Activated naive CD8-positive, alpha-beta T cell treated with anti-CD3 and anti-CD28 coated beads, Interleukin-2, amount 50 U/mL, for 16 hours (primary cell): ENCODE data around the gene MRLN.

ENCODE experiments used
- DNase-seq: peaks from one replicate; pipeline ENCODE4 v3.0.0-alpha.2; 2020; ENCODE audit warnings: low read depth, low spot score

Gene MRLN

DNA sequence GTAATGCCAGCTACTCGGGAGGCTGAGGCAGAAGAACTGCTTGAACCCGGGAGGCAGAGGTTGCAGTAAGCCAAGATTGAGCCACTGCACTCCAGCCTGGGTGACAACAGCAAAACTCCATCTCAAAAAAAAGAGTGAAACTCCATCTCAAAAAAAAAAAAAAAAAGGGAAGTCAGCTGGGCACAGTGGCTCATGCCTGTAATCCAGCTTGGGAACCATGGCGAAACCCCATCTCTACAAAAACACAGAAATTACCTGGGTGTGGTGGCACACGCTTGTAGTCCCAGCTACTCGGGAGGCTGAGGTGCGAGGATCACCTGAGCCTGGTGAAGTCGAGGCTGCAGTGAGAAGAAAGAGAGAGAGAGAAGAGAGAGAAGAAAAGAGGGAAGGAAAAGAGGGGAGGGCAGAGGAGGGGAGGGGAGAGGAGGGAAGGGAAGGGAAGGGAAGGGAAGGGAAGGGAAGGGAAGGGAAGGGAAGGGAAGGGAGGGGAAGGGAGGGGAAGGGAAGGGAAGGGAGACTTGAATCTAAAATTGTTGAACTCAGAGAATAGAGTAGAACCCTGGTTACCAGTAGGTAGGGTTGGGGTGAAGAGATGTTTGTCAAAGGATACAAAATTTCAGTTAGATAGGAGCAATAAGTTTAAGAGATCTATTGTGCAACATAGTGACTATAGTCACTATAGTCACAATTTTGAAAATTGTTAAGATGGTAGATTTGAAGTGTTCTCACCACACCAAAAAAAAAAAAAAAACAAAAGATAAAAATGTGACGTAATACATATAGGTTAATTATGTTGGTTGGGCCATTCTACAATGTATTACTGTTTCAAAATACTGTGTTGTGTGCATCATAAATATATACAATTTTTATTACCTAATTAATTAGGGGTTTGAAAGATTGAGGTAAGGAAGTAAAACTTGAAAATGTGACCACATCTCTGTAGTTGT is 46.1 kb downstream of the MRLN start:
- no peak for DNase-seq

DNA sequence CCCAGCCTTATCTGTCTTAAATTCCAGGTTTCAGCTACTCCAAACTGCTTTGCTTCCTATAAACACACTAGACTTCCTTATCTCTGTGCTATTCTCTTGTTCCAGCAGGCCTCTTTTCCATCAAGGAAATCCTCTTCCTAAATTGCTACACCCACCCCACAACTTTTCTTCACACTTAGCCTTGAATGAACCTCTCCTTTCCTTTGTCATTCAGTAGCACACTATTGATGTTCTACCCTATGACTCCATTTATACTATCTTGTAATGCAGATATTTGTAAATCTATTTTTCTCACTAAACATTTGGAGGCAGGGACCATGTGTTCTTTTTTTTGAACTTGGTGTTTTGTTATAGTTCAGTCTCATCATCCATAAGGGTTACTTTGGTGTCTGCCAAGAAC is 47.3 kb downstream of the MRLN start:
- DNase-seq: no peak

DNA sequence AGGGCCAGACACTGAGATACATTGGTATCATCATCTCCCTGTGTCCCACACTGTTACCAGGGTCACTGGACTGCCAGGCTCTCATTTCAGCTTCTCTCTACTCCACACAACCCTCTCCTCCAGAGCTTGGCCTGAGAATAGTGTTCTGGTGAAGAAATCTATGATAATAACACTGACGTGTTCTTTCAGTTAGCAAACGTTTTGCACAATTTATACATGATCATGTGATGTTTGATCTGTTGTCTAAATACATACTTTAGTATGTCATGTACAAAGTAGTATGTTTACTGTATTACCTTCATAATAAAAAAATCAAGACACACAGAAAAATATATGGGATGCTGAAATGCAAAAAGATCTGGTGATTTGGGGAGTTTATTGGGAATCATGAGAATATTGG is 48.6 kb downstream of the MRLN start:
- no peak for DNase-seq

DNA sequence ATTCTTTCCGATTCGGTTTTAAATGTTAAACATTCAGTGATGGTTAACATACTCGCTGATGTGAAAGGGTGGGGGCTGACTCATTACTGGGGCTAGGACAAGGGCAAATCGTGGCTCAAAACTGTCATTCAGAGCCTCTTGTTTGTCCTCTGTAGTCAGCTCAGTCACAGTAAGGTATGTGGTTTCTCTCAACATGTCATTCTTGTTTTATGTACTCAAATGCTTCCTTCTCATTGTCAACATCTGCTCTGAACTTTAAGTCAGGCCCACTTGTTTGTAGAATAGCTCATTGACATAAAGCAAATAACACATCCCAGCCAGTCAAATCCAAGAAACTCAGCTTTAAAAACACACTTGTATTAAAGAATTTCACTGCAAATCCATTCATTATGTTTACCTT is 50.9 kb downstream of the MRLN start:
- no peak for DNase-seq

DNA sequence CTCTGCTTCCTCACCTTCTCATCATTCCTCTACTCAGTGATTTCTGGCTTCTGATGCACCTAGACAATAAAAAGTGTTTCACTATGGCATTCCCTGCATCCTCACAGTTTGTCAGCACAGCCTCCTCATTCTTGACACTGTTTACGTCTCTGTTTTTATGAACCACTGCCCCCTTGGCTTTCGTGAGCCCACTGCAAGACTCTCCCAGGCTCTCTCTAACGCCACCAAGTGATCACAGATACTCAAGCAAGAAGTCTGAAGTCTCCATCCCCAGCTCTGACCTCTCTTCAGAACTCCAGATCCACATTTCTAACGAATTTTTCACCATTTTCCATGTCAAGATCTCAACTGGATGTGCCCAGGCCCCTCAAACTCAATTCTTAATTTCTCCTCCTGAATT is 52.5 kb downstream of the MRLN start:
- DNase-seq: no peak

DNA sequence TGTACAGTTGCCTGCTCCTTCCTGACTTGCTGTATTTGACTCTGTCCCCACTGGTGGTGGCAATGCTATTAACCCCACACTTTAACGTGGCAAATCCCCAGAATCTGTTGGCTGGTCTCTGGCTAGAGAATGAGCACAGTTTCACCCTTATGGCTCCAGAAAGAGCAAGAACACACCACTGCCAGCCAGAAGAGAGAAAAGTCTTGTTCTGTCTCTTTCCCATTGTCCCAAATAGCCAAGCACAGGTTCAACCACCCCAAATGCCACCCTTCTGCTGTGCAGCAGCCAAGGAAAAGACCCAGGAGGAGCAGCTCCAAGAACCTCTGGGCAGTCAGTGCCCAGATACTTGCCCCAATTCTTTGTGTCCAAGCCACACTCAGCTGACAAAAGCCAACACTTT is 54.9 kb downstream of the MRLN start:
- no peak for DNase-seq

DNA sequence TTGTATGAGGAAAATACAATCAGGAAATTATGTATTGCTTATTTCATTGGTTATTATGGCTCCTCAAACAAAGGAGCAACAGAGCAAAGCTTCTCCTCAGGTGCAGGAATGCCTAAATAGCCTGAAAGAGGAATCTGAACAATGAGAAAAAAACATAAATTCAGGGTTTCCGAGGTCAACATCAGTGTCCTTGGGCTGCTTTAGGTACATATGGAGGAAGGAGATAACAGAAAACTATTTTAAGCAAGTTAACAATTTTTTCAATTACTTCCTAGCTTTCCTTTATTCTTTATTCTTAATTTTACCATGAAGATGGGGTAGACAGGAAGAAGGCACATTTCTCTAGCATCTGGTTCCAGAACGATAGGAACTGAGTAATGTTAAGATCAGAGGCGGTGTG is 57.6 kb downstream of the MRLN start:
- no peak for DNase-seq

DNA sequence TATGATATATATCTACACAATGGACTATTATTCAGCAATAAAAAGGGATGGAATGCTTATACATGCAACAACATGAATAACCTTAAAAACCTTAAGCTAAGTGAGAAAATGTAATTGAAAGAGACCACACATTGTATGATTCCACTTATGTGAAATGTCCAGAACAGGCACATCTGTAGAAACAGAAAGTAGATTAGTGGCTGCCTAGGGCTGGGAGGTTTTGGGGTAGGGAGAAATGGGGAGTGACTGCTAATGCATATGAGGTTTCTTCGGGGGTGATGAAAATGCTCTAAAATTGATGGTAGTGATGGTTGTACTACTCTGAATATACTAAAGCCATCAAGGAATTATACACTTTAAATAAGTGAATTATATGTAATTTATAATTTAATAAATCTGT is 58.3 kb downstream of the MRLN start:
- DNase-seq: no peak

DNA sequence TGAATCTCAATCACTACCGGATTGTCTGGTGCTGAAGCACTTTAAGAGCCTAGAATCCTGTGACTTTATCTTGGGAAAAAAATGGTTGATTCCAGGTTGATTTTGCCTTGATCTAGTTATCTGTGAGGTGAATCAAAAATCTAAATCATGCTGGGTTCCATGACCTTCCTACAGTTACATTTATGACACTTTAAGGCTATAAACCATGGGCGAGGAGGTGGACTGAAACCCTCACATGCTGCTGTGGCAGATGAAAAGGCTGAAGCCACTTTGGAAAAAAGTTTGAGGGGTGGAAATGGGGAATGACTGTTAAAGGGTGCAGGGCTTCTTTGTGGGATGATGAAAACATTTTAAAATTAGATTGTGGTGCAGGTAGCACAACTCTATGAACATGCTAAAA is 61.1 kb downstream of the MRLN start:
- DNase-seq: no peak

DNA sequence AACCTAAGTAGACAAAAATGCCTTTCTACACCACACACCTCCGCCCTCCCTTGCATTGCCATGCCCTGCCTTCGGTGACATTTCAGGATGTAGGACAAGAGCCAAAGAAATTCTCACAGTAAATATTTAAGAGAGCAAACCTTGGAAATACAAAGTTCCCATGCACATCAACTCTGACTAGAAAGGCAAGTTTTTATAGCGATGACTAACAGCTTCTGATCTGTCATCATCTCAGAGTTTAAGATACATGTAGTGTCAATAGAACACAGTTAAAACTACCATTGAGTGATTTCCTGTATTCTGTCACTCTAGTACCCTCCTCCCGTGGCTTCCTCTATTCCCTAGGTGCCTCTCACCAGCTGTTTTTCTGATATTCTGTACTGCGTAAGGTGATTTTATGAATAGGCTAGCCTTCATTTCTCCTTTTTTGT is 64.3 kb downstream of the MRLN start:
- DNase-seq: no peak

DNA sequence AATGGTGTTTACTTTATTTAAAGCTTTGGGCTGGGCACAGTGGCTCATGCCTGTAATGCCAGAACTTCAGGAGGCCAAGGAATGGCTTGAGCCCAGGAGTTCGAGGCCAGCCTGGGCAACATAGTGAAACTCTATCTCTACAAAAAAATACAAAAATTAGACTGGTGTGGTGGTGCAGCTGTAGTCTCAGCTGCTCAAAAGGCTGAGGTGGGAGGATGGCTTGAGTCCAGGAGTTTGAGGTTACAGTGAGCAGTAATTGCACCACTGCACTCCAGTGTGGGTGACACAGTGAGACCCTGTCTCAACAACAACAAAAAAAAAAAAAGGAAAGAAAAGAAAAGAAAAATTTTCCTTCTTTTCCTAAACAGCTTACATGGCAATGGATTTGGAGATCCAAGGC is 65.6 kb downstream of the MRLN start:
- no peak for DNase-seq
